Measurements from ENCODE around the gene SRD5A1.

SRD5A1 gene

GRCh38 chr5:6712577-6713273 is 79.5 kb downstream of the SRD5A1 start:
- peak; percentile 91 for DNase-seq (ENCODE audit: low read depth, low spot score)

- DNase-seq (ENCODE audit: low read depth, low spot score), result no peak
These were observed 80.3 kb downstream of the SRD5A1 start, which contains the start of gene TENT4A for GRCh38 chr5:6713274-6714225. TENT4A (plus strand) TSS chr5:6713432; CDS start chr5:6713984, 552 bp downstream.

GRCh38 chr5:6714226-6715041 is 81.2 kb downstream of the SRD5A1 start:
- DNase-seq (ENCODE audit: low read depth, low spot score), result no peak

- no peak for DNase-seq (ENCODE audit: low read depth, low spot score)
These were observed 82.0 kb downstream of the SRD5A1 start for GRCh38 chr5:6715271-6715670.

GRCh38 chr5:6715758-6716628 is 82.8 kb downstream of the SRD5A1 start:
- no peak for DNase-seq (ENCODE audit: low read depth, low spot score)

GRCh38 chr5:6716629-6717149 is 83.4 kb downstream of the SRD5A1 start:
- no peak for DNase-seq (ENCODE audit: low read depth, low spot score)

- no peak for DNase-seq (ENCODE audit: low read depth, low spot score)
These were observed 84.0 kb downstream of the SRD5A1 start for GRCh38 chr5:6717247-6717646.

- no peak for DNase-seq (ENCODE audit: low read depth, low spot score)
These were observed 84.4 kb downstream of the SRD5A1 start for GRCh38 chr5:6717687-6718086.

GRCh38 chr5:6718161-6718681 is 85.0 kb downstream of the SRD5A1 start:
- no peak for DNase-seq (ENCODE audit: low read depth, low spot score)

- DNase-seq (ENCODE audit: low read depth, low spot score), result no peak
These were observed 85.5 kb downstream of the SRD5A1 start for GRCh38 chr5:6718718-6719117.

GRCh38 chr5:6719417-6719816 is 86.2 kb downstream of the SRD5A1 start:
- DNase-seq (ENCODE audit: low read depth, low spot score), result no peak

- DNase-seq (ENCODE audit: low read depth, low spot score), result no peak
These were observed 86.8 kb downstream of the SRD5A1 start for GRCh38 chr5:6719896-6720560.

GRCh38 chr5:6720561-6720921 is 87.3 kb downstream of the SRD5A1 start:
- no peak for DNase-seq (ENCODE audit: low read depth, low spot score)

- no peak for DNase-seq (ENCODE audit: low read depth, low spot score)
These were observed 88.2 kb downstream of the SRD5A1 start for GRCh38 chr5:6721442-6721841.

GRCh38 chr5:6722015-6722414 is 88.8 kb downstream of the SRD5A1 start:
- DNase-seq (ENCODE audit: low read depth, low spot score), result no peak

GRCh38 chr5:6723122-6723815 is 90.0 kb downstream of the SRD5A1 start:
- DNase-seq (ENCODE audit: low read depth, low spot score), result no peak

- no peak for DNase-seq (ENCODE audit: low read depth, low spot score)
These were observed 90.6 kb downstream of the SRD5A1 start for GRCh38 chr5:6723816-6724300.
